ENCODE results near the gene GFY.
"Not testable (repeated sequence)": the region's sequence is repeated elsewhere in the genome, so short reads cannot be mapped to it uniquely, and the experiment has no call there.

Gene GFY

DNA sequence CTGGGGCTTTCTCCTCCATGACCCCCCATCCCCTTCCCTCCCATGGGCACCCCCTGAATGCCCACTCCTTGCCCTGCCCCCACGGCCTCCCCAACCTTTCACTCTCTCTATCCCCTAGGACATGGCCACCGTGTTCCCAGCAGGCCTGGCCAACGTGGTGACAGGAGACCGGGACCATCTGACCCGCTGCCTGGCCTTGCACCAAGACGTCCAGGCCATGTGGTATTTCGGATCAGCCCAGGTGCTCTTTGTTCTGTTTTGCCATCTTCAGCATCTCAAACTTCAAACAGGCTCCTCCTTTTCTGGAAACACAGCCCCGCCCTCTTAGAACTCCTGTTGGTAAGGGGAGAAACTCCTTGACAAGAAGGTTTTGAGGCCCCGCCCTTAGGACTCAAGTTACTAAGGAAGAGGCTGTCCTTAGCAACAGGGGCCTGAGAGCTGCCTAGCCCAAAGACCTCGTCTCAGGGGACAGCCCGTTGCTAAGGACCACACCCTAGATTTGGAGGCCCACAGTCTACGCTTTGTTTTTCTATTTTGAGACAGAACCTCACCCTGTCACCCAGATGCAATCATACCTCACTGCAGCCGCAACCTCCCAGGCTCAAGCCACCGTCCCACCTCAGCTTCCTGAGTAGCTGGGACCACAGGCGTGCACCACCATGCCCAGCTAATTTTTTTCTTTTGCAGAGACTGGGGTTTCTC is 43.7 kb downstream of the GFY start:
- no peak for DNase-seq (ENCODE audit: low spot score)

DNA sequence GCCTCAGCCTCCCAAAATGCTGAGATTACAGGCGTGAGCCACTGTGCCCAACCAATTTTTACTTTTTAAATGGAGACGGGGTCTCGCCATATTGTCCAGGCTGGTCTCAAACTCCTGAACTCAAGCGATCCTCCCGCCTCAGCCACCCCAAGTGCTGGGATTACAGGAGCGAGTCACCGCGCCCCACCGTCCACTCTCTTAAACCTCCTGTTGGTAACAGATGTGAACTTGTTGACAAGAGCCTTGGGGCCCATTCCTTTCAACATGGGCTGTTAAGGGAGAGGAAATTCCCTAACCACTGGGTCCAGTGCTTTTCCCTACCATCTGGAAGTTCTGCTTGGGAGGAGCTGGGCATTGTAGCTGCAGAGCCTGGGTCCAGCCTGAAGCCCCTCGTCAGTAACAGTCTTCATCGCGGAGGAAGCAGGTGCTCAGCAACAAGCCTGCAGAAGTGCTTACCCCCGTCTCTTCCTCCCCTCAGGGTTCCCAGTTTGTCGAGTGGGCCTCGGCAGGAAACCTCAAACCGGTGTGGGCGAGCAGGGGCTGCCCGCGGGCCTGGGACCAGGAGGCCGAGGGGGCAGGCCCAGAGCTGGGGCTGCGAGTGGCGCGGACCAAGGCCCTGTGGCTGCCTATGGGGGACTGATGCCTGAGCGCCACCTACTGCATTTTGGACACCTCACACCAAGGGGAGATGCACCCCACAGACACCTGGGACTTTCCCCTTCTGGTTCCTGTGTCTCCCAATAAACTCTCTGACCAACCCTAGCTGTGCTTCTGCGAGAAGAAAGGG is 44.8 kb downstream of the GFY start:
- no peak for DNase-seq (ENCODE audit: low spot score)

DNA sequence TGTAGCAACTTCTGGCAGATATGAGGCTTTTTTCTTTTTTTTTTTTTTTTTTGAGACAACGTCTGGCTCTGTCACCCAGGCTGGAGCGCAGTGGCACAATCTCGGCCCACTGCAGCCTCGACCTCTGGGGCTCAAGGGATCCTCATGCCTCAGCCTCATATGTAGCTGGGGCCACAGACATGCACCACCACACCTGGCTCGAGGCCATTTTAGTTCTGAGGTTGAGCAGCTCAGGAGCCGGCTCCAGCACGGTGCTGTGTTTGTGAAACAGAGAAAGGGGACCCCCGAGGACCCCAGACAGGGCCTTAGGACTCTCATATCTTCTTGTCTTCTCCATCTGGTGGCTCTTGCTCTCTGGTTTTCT is 45.4 kb downstream of the GFY start:
- no peak for DNase-seq (ENCODE audit: low spot score)

DNA sequence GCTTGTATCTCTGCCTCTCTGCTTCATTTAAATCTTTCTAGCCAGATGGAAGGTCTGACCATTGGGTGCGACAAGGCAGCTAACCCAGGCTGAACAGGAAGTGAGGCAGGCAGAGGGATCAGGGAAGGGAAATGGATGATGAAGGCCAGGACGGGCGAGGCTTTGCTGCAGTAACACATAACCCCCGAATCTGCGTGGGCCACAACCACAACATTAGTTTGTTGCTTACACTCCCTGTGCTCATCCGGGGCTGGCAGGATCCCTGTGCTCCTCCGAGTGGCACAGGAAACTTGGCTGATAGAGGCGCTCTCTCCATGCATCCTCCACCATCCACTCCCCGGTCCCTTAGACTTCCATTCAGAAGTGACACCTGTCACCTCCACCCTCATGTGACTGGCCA is 47.7 kb downstream of the GFY start:
- no peak for DNase-seq (ENCODE audit: low spot score)

DNA sequence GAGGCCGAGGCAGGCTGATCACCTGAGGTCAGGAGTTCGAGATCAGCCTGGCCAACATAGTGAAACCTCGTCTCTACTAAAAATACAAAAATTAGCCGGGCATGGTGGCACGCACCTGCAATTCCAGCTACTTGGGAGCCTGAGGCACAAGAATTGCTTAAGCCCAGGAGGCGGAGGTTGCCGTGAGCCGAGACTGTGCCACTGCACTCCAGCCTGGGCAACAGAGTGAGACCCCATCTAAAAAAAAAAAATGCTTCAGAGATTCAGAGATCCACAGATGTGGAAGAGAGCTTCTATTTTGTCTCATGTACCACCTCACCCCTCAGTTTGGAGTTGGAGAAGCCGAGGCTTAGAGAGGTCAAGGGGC is 48.3 kb downstream of the GFY start:
- DNase-seq (ENCODE audit: low spot score): not testable (repeated sequence)

DNA sequence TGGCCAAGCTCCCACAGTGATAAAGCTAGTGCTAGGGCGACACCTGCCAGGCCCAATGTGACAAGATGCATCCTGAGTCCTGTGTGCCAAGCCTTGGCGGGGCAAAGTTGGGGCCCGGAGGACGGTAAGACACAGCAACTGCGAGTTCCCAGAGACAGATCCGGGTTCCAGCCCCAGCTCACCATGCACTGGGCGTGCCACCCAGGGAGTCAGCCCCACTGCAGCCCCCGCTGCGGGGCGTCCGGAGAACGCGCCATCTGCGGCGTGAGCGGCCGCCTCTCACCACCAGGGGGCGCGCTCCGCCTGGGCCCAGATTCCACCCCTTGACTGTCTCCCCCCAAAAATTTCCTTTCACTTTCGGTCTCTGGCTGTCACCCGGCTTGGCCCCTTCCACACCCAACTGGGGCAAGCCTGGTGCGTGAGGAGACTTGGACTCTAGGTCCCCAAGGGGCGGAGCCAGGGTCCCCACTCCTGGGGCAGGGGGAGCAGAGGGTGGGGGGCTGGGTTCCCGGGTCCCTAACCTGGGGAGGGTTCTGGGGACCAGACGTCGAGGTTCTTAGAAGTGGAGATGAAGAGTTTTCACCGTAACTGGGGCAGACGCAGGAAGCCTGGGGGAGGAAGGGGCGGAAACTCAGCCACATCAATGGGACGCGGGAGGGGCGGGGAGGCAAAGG is 48.8 kb downstream of the GFY start, which contains the start of gene FLT3LG:
Gene FLT3LG, plus strand, starts transcription at position 348 of the 674 bp plus-strand sequence. CDS start 425 bp downstream, outside the sequence.
- peak; percentile 41 for DNase-seq (ENCODE audit: low spot score)

DNA sequence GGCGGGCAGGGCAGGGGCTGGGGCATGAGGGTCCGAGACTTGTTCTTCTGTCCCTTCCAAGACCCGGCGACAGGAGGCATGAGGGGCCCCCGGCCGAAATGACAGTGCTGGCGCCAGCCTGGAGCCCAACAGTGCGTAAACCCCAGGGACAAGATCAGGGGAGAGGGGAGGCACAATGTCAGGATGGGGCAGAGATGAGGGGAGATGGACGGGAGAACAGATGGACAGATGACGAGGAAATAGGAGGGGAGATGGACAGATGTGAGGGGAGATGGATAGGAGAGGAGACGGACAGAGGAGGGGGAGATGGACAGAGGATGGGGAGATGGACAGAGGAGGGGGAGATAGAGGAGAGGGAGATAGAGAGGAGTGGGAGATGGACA is 49.3 kb downstream of the GFY start:
- no peak for DNase-seq (ENCODE audit: low spot score)

DNA sequence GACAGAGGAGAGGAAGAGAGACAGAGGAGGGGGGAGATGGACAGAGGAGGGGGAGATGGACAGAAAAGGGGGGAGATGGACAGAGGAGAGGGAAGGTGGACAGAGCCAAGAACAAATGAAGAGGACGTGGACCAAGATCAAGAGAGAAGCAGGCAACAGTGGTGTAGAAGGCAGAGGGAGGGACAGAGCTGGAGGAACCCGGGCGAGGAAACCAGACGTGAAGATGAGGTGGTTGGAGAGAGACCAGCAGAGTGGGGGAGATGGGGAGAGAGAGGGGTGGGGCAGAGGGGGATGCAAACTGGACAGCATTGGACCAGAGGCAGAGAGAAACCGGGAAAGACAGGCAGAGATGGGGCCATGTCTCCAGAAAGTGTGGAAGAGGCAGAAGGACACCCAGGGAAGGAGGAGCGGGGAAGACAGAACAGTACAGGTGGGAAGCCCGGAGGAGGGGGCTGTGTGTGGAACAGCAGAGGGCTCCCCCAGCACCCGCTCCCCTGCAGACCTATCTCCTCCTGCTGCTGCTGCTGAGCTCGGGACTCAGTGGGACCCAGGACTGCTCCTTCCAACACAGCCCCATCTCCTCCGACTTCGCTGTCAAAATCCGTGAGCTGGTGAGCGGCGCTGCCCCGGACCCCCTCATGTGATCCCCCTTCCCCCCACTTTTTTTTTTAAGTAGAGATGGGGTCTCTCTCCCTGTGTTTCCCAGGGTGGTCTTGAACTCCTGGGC is 50.2 kb downstream of the GFY start:
- DNase-seq (ENCODE audit: low spot score): no peak

DNA sequence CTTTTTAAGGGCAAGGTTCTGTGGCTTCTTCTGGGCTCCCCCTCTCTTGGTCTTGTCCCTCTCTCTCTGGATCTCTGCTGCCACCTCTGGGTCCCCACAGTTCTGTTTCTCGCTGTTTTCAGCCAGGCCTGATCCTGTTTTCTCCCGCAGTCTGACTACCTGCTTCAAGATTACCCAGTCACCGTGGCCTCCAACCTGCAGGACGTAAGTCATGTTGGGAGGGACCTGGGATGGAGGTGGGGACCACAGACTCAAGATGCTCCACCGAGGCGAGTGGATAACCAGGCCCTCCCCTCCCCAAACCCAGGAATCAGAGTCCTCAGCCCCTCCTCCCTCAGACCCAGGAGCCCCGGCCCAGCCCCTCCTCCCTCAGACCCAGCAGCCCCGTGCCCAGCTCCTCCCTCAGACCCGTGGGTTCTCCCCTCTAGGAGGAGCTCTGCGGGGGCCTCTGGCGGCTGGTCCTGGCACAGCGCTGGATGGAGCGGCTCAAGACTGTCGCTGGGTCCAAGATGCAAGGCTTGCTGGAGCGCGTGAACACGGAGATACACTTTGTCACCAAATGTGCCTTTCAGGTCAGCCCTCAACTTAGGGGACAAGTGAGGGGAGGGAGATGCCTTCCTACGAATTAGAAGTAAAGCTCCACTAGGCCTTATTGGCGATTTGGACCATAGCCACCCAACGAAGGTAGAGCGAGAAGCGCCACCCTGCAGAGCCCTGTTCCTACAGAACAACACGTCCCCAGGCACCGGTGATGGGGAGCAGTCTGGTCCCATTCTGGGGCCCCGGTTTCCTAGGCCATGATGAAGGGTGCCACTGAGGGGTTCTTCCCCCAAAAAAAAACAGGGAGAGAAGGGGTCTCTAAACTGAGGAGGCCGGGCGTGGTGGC is 51.0 kb downstream of the GFY start:
- DNase-seq (ENCODE audit: low spot score): peak; percentile 78
